Lower leg skin (tissue), 4 donors: Measurements from ENCODE around the gene STOX1. TPM values are rescaled to one million over a fixed set of nuclear protein-coding genes. Genes with fewer than 3 reads are reported as not detected.

ENCODE experiments used
- DNase-seq, 2 donors: peaks; one replicate each; pipeline ENCODE4 v3.0.0-alpha.2; 2019; ENCODE audit warnings: low spot score in 2 of 2
- H3K4me3 ChIP-seq: fragments of 200-600 bp; sonication (generic); 2 replicates; pipeline ENCODE4 v1.5.1; 2017; ENCODE audit warnings: mild to moderate bottlenecking, low read depth; ENCODE audit not compliant: poor library complexity, severe bottlenecking
- CTCF ChIP-seq, 3 donors: fragments of 450-650 bp; IDR thresholded peaks; one replicate each; pipeline ENCODE4 v1.5.1; 2016; ENCODE audit warnings: antibody characterized with exemption in 3 of 3, mild to moderate bottlenecking in 3 of 3, moderate library complexity in 2 of 3
- POLR2A ChIP-seq, 2 donors: fragments of 450-650 bp; IDR thresholded peaks; one replicate each; pipeline ENCODE4 v1.6.1; 2016 to 2017; ENCODE audit warnings: antibody characterized with exemption in 2 of 2, mild to moderate bottlenecking in 1 of 2, moderate library complexity in 1 of 2
- whole genome bisulfite sequencing, 2 donors: methylation state at CpG; one replicate each; pipeline ENCODE4 v1.1.5; 2018; 5-methylcytosine and 5-hydroxymethylcytosine counted together
- intact Hi-C: fragments of 100-400 bp; cut with DNase I; formaldehyde crosslinking; loops from one replicate; pipeline ENCODE4 v1.15.0; 2023; ENCODE audit warnings: low total_unique reads
- total RNA-seq, 4 donors: library from RNA; depleted of rRNA; stranded (reverse); fragments of >200 nt; gene quantifications; one replicate each; pipeline ENCODE4 v1.1.0, GENCODE V29; 2016

The STOX1 gene
- total RNA-seq, 4 donors from 2014 or later = 1.5 to 2.6 (median 1.9) TPM

DNA sequence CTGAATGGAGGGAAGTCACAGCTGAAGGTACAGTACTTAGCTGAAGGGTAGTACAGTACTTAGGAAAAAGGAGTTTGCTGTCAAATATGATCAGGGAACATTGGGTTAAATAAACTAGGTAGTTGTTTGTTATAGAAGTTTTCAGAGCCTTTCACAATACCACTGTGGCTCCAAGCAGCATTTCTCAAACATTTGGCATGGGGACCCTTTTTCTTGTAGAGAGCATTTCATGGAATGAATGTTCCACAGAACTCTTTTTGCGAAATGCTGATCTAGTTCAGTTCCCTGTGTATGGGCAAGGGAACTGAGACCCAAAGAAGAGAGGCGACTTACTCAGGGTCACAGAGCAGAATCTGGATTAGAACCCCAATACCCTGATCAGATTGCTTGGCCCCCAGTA, 42.3 kb downstream of the STOX1 start:
- TF ChIP-seq POLR2A (IDR thresholded peaks at IDR 0.05) = no peak
- no peak for TF ChIP-seq CTCF (IDR thresholded peaks at IDR 0.05)
- WGBS, 2 donors = 45 to 46% methylated on average over 2 of the region's 2 CpGs
- intact Hi-C loops = no loop called here
- H3K4me3 ChIP-seq = no peak overlapping the region
- DNase-seq = no peak

- no peak for TF ChIP-seq CTCF (IDR thresholded peaks at IDR 0.05)
- TF ChIP-seq POLR2A (IDR thresholded peaks at IDR 0.05) = no peak
- H3K4me3 ChIP-seq = no peak overlapping the region
- intact Hi-C loops = no loop called here
- 83 to 84% methylated on average over 2 of the region's 2 CpGs for WGBS, 2 donors
- no peak for DNase-seq
Observed at GRCh38 chr10:68870061-68870460, 42.7 kb downstream of the STOX1 start.

- DNase-seq = no peak
- WGBS, 2 donors = 49 to 56% methylated on average over 3 of the region's 3 CpGs
- no peak overlapping the region for H3K4me3 ChIP-seq
- intact Hi-C loops = no loop called here
- TF ChIP-seq POLR2A (IDR thresholded peaks at IDR 0.05) = no peak
- no peak for TF ChIP-seq CTCF (IDR thresholded peaks at IDR 0.05)
Observed at GRCh38 chr10:68870545-68871104, 43.3 kb downstream of the STOX1 start.

DNA sequence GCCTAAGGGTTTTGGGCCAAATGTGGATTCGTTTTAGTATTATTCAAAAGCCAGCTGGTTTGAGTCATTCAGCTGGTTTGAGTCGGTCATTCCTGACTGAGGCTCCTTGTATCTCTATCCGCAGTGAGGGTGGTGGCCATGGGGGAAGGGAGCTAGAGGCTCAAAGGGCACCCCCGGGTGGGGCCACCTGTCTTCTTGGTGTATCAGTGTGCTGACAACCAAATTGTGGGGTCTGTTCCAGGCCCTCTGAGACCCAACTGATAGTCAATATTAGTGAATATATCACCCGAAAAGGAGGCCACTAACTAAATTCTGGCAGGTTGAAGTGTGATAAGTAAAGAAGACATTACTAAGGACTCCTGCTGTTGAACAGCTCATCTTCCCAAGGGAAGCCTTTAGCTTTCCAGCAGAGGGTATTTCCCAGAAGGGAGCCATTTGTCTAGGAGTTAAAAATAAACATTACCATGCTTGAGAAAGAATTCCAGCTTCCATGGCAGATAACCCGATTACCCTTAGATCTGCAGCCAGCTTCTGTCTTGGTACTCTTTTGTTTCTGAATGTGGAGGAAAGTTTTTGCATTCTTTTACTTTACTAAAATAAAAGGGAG, 43.9 kb downstream of the STOX1 start:
- DNase-seq = no peak
- no peak overlapping the region for H3K4me3 ChIP-seq
- no peak for TF ChIP-seq CTCF (IDR thresholded peaks at IDR 0.05)
- no peak for TF ChIP-seq POLR2A (IDR thresholded peaks at IDR 0.05)
- 53 to 56% methylated on average over 6 of the region's 6 CpGs for WGBS, 2 donors
- intact Hi-C loops = no loop called here

- H3K4me3 ChIP-seq = no peak overlapping the region
- intact Hi-C loops = no loop called here
- TF ChIP-seq CTCF (IDR thresholded peaks at IDR 0.05) = no peak
- no peak for TF ChIP-seq POLR2A (IDR thresholded peaks at IDR 0.05)
- DNase-seq = no peak
- 49 to 54% methylated on average over 5 of the region's 5 CpGs for WGBS, 2 donors
Observed at GRCh38 chr10:68871731-68872342, 44.5 kb downstream of the STOX1 start.
